ENCODE data around the gene ARHGEF10L. TPM values are rescaled to one million over a fixed set of nuclear protein-coding genes. Genes with fewer than 3 reads are reported as not detected.

Gene ARHGEF10L
- polyA plus RNA-seq, 1 donor (not counting 4 experiments of a cell fraction or from before 2014, with no cell fraction given): 2.4 TPM

- Histone ChIP-seq H3K4me3 (ENCODE audit: control insufficient read depth in 2 of 3, extremely low read depth in 1 of 3, insufficient read depth in 2 of 3, low read depth in 1 of 3, low read length in 3 of 3) (no peak overlapping the region), H3K27ac (ENCODE audit: control insufficient read depth, insufficient read depth, low read length) (no peak overlapping the region), H3K27me3 (ENCODE audit: control insufficient read depth, extremely low read depth, insufficient read depth, low read length) (no peaks in the 10 kb centered on the region), H3K36me3 (ENCODE audit: control insufficient read depth in 2 of 2, extremely low read depth in 1 of 2, insufficient read depth in 2 of 2, low read length in 2 of 2) (peaks cover 0 to 4% of the 10 kb centered on the region in 2 experiments), H2AFZ (ENCODE audit: control insufficient read depth, low read length) (no peak overlapping the region), H3K9ac (ENCODE audit: control insufficient read depth, extremely low read depth, insufficient read depth, low read length) (no peak overlapping the region), H4K20me1 (ENCODE audit: control insufficient read depth, extremely low read depth, insufficient read depth, low read length) (no peaks in the 10 kb centered on the region), H3K4me2 (ENCODE audit: control insufficient read depth, extremely low read depth, insufficient read depth, low read depth, low read length) (no peak overlapping the region), H3K4me1 (ENCODE audit: control insufficient read depth, extremely low read depth, insufficient read depth, low read length) (no peaks in the 10 kb centered on the region), H3K79me2 (ENCODE audit: control insufficient read depth, insufficient read depth, low read length) (no peaks in the 10 kb centered on the region), H3K9me3 (ENCODE audit: control insufficient read depth, low read depth, low read length) (no peaks in the 10 kb centered on the region), H3K9me1 (ENCODE audit: control insufficient read depth, extremely low read depth, insufficient read depth, low read length) (no peaks in the 10 kb centered on the region)
- no peak for TF ChIP-seq CTCF (optimal IDR thresholded peaks at IDR 0.05 in 1 of 3, IDR thresholded peaks at IDR 0.05 in 1 of 3, conservative IDR thresholded peaks at IDR 0.05 in 1 of 3; ENCODE audit: extremely low read depth in 1 of 3, insufficient read depth in 2 of 3, low read length in 3 of 3)
- no peak for TF ChIP-seq EZH2 (IDR thresholded peaks at IDR 0.05; ENCODE audit: low read length)
- DNase-seq (ENCODE audit: low read depth, low spot score): no peak
- dilution Hi-C loops (cut with MboI; ENCODE audit: extremely low pct_ligation_motif_present, low sequenced_read_pairs): no loop called here
- FAIRE-seq: no peak
Observed at GRCh38 chr1:17670587-17671313, 131.3 kb downstream of the ARHGEF10L start.

- no peak for FAIRE-seq
- Histone ChIP-seq H3K27me3 (ENCODE audit: control insufficient read depth, extremely low read depth, insufficient read depth, low read length) (no peaks in the 10 kb centered on the region), H3K36me3 (ENCODE audit: control insufficient read depth in 2 of 2, extremely low read depth in 1 of 2, insufficient read depth in 2 of 2, low read length in 2 of 2) (peaks cover 0 to 2% of the 10 kb centered on the region in 2 experiments), H3K4me3 (ENCODE audit: control insufficient read depth in 2 of 3, extremely low read depth in 1 of 3, insufficient read depth in 2 of 3, low read depth in 1 of 3, low read length in 3 of 3) (no peak overlapping the region), H3K9ac (ENCODE audit: control insufficient read depth, extremely low read depth, insufficient read depth, low read length) (no peak overlapping the region), H3K4me1 (ENCODE audit: control insufficient read depth, extremely low read depth, insufficient read depth, low read length) (no peaks in the 10 kb centered on the region), H3K9me3 (ENCODE audit: control insufficient read depth, low read depth, low read length) (no peaks in the 10 kb centered on the region), H2AFZ (ENCODE audit: control insufficient read depth, low read length) (no peak overlapping the region), H3K79me2 (ENCODE audit: control insufficient read depth, insufficient read depth, low read length) (no peaks in the 10 kb centered on the region), H3K27ac (ENCODE audit: control insufficient read depth, insufficient read depth, low read length) (no peak overlapping the region), H3K4me2 (ENCODE audit: control insufficient read depth, extremely low read depth, insufficient read depth, low read depth, low read length) (no peak overlapping the region), H3K9me1 (ENCODE audit: control insufficient read depth, extremely low read depth, insufficient read depth, low read length) (no peaks in the 10 kb centered on the region), H4K20me1 (ENCODE audit: control insufficient read depth, extremely low read depth, insufficient read depth, low read length) (no peaks in the 10 kb centered on the region)
- no peak for DNase-seq (ENCODE audit: low read depth, low spot score)
- TF ChIP-seq CTCF (optimal IDR thresholded peaks at IDR 0.05 in 1 of 3, IDR thresholded peaks at IDR 0.05 in 1 of 3, conservative IDR thresholded peaks at IDR 0.05 in 1 of 3; ENCODE audit: extremely low read depth in 1 of 3, insufficient read depth in 2 of 3, low read length in 3 of 3) (no peak), EZH2 (IDR thresholded peaks at IDR 0.05; ENCODE audit: low read length) (no peak)
- dilution Hi-C loops (cut with MboI; ENCODE audit: extremely low pct_ligation_motif_present, low sequenced_read_pairs): no loop called here
Observed at GRCh38 chr1:17671314-17671705, 131.8 kb downstream of the ARHGEF10L start.

Measured in keratinocyte (primary cell).